ENCODE measurements around the gene ZNF74.

- TF ChIP-seq CTCF (IDR thresholded peaks at IDR 0.05) (no peak), POLR2A (IDR thresholded peaks at IDR 0.05; ENCODE audit: low read depth) (no peak), POLR2AphosphoS5 (IDR thresholded peaks at IDR 0.05) (no peak), EP300 (IDR thresholded peaks at IDR 0.05) (no peak)
Measured at GRCh38 chr22:20450551-20450906, 56.6 kb downstream of the ZNF74 start.
